ENCODE results near the gene COPZ1. TPM values are rescaled to one million over a fixed set of nuclear protein-coding genes. Genes with fewer than 3 reads are reported as not detected.

COPZ1 gene
- total and polyA plus RNA-seq, 9 of the 15 experiments (the other 6 are each of a cell fraction or from before 2014, with no cell fraction given) = 137 to 487 (median 233) TPM

DNA sequence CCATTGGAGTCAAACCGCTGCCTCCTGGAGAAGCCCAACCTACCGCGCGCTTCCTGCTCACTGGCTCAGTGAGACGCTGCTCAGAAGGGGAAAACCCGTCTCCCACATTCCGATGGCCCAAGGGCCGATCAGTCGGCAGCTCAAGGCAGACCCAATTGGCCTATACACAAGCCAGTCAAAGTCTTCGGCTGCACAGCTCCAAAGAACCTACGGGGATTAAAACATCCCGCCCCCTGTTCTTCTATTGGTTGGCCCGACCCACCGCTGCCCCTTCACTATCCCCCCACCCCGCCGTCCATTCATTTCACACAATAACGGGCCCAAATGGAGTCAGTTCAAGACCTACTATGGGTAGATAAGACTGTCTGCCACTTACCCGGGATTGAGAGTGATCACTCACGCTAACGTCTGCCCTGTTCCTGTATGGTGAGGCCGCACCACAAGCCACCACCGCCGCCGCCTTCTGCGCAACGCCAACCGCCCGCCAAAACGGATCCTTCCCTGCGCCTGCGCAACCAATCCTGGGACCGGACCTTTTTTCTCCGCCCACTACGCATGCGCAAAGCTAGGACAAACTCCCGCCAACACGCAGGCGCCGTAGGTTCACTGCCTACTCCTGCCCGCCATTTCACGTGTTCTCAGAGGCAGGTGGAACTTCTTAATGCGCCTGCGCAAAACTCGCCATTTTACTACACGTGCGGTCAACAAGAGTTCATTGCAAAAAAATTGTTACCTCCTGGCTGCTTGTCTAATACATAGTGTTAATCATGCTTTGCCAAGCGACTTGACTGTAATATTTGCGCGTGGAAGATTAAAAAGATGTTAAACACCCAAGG, 45.1 kb upstream of the COPZ1 start, which contains the start of gene CBX5 (continued):
- TF ChIP-seq, protein P1, sequence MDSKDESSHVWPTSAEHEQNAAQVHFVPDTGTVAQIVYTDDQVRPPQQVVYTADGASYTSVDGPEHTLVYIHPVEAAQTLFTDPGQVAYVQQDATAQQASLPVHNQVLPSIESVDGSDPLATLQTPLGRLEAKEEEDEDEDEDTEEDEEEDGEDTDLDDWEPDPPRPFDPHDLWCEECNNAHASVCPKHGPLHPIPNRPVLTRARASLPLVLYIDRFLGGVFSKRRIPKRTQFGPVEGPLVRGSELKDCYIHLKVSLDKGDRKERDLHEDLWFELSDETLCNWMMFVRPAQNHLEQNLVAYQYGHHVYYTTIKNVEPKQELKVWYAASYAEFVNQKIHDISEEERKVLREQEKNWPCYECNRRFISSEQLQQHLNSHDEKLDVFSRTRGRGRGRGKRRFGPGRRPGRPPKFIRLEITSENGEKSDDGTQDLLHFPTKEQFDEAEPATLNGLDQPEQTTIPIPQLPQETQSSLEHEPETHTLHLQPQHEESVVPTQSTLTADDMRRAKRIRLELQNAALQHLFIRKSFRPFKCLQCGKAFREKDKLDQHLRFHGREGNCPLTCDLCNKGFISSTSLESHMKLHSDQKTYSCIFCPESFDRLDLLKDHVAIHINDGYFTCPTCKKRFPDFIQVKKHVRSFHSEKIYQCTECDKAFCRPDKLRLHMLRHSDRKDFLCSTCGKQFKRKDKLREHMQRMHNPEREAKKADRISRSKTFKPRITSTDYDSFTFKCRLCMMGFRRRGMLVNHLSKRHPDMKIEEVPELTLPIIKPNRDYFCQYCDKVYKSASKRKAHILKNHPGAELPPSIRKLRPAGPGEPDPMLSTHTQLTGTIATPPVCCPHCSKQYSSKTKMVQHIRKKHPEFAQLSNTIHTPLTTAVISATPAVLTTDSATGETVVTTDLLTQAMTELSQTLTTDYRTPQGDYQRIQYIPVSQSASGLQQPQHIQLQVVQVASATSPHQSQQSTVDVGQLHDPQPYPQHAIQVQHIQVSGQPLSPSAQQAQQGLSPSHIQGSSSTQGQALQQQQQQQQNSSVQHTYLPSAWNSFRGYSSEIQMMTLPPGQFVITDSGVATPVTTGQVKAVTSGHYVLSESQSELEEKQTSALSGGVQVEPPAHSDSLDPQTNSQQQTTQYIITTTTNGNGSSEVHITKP (IDR thresholded peaks at IDR 0.05; ENCODE audit: partially characterized antibody) = peak; percentile 54
- TF ChIP-seq ZNF143 (CRISPR knock-in tag; IDR thresholded peaks at IDR 0.05) = no peak
- no peak for TF ChIP-seq EHMT2 (IDR thresholded peaks at IDR 0.05)
- TF ChIP-seq ZNF75A (CRISPR knock-in tag; IDR thresholded peaks at IDR 0.05) = no peak
- TF ChIP-seq TEAD4 (IDR thresholded peaks at IDR 0.05; ENCODE audit: low read length) = peak; percentile 85
- TF ChIP-seq TEAD4 (CRISPR knock-in tag; IDR thresholded peaks at IDR 0.05; ENCODE audit: borderline replicate concordance) = 0 out of 2 replicates have a peak, but pooled peaks have one; percentile 82
- TF ChIP-seq KLF6 (CRISPR knock-in tag; IDR thresholded peaks at IDR 0.05; ENCODE audit: borderline replicate concordance) = no peak
- TF ChIP-seq ARNT (IDR thresholded peaks at IDR 0.05) = no peak
- TF ChIP-seq, protein P2, sequence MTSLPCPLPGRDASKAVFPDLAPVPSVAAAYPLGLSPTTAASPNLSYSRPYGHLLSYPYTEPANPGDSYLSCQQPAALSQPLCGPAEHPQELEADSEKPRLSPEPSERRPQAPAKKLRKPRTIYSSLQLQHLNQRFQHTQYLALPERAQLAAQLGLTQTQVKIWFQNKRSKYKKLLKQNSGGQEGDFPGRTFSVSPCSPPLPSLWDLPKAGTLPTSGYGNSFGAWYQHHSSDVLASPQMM (CRISPR knock-in tag; IDR thresholded peaks at IDR 0.05) = no peak
- no peak for TF ChIP-seq MTF1 (CRISPR knock-in tag; IDR thresholded peaks at IDR 0.05; ENCODE audit: borderline replicate concordance)
- no peak for TF ChIP-seq NCOA6 (IDR thresholded peaks at IDR 0.05)
- no peak for TF ChIP-seq TARDBP (IDR thresholded peaks at IDR 0.05)
- no peak for TF ChIP-seq HMGN3 (IDR thresholded peaks at IDR 0.05; ENCODE audit: borderline replicate concordance, extremely low read depth, insufficient read length, low read depth, low read length)
- TF ChIP-seq E2F3 (CRISPR knock-in tag; IDR thresholded peaks at IDR 0.05) = peak; percentile 99
- TF ChIP-seq, protein P3, sequence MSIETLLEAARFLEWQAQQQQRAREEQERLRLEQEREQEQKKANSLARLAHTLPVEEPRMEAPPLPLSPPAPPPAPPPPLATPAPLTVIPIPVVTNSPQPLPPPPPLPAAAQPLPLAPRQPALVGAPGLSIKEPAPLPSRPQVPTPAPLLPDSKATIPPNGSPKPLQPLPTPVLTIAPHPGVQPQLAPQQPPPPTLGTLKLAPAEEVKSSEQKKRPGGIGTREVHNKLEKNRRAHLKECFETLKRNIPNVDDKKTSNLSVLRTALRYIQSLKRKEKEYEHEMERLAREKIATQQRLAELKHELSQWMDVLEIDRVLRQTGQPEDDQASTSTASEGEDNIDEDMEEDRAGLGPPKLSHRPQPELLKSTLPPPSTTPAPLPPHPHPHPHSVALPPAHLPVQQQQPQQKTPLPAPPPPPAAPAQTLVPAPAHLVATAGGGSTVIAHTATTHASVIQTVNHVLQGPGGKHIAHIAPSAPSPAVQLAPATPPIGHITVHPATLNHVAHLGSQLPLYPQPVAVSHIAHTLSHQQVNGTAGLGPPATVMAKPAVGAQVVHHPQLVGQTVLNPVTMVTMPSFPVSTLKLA (conservative IDR thresholded peaks at IDR 0.05) = peak; percentile 97
- TF ChIP-seq CBX2 (IDR thresholded peaks at IDR 0.05; ENCODE audit: insufficient read depth, low read length, poor library complexity, severe bottlenecking) = no peak
- TF ChIP-seq, protein P4, sequence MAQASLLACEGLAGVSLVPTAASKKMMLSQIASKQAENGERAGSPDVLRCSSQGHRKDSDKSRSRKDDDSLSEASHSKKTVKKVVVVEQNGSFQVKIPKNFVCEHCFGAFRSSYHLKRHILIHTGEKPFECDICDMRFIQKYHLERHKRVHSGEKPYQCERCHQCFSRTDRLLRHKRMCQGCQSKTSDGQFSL (CRISPR knock-in tag; IDR thresholded peaks at IDR 0.05) = peak; percentile 82
- TF ChIP-seq, protein P4 (tag; IDR thresholded peaks at IDR 0.05) = no peak
- TF ChIP-seq MYBL2 (IDR thresholded peaks at IDR 0.05; ENCODE audit: low read depth) = peak; percentile 94
- no peak for TF ChIP-seq MYBL2 (CRISPR knock-in tag; IDR thresholded peaks at IDR 0.05; ENCODE audit: borderline replicate concordance)
- TF ChIP-seq ELF2 (CRISPR knock-in tag; IDR thresholded peaks at IDR 0.05) = no peak
